HEK293T (cell line): Measurements from ENCODE around the gene LRBA.

ENCODE experiments used
- CTCF ChIA-PET: fragments of 350-600 bp; formaldehyde crosslinking; extraction: SDS; loops from one replicate; lab custom pipeline; 2021; ENCODE audit warnings: antibody characterized with exemption, inconsistent platforms; lab: Yijun Ruan, JAX
- POLR2A ChIA-PET: fragments of 350-600 bp; formaldehyde crosslinking; extraction: SDS; loops from one replicate; lab custom pipeline; 2020; ENCODE audit warnings: antibody characterized with exemption, inconsistent platforms; lab: Yijun Ruan, JAX
- DNase-seq: peaks from one replicate; pipeline ENCODE4 v3.0.0; 2012; ENCODE audit warnings: mixed read lengths; ENCODE audit errors: extremely low spot score
- ARNT ChIP-seq: fragments of 450-650 bp; IDR thresholded peaks from 2 replicates; pipeline ENCODE4 v1.6.1; 2017; ENCODE audit warnings: mild to moderate bottlenecking
- BHLHE40 ChIP-seq: fragments of 450-650 bp; IDR thresholded peaks from 2 replicates; pipeline ENCODE4 v1.6.1; 2016; ENCODE audit warnings: mild to moderate bottlenecking, moderate library complexity, borderline replicate concordance
- CTBP1 ChIP-seq: fragments of 450-650 bp; IDR thresholded peaks from 2 replicates; pipeline ENCODE4 v1.6.1; 2016; ENCODE audit warnings: borderline replicate concordance
- ELF4 ChIP-seq: fragments of 450-650 bp; IDR thresholded peaks from 2 replicates; pipeline ENCODE4 v1.6.1; 2017; ENCODE audit warnings: antibody characterized with exemption
- FOXA1 ChIP-seq: fragments of 450-650 bp; IDR thresholded peaks from 2 replicates; pipeline ENCODE4 v1.6.1; 2016; ENCODE audit warnings: mild to moderate bottlenecking
- FOXK2 ChIP-seq: fragments of 450-650 bp; IDR thresholded peaks from 2 replicates; pipeline ENCODE4 v1.6.1; 2016; ENCODE audit warnings: mild to moderate bottlenecking
- FOXM1 ChIP-seq: fragments of 450-650 bp; IDR thresholded peaks from 2 replicates; pipeline ENCODE4 v1.6.1; 2017; ENCODE audit warnings: mild to moderate bottlenecking, borderline replicate concordance
- HDGF ChIP-seq: fragments of 450-650 bp; IDR thresholded peaks from 2 replicates; pipeline ENCODE4 v1.6.1; 2017; ENCODE audit warnings: antibody characterized with exemption, borderline replicate concordance
- L3MBTL2 ChIP-seq: fragments of 450-650 bp; conservative IDR thresholded peaks from 2 replicates; pipeline ENCODE4 v1.6.1; 2016; ENCODE audit warnings: mild to moderate bottlenecking
- LEF1 ChIP-seq: fragments of 450-650 bp; IDR thresholded peaks from 2 replicates; pipeline ENCODE4 v1.6.1; 2017; ENCODE audit warnings: mild to moderate bottlenecking, borderline replicate concordance
- NFRKB ChIP-seq: fragments of 450-650 bp; IDR thresholded peaks from 2 replicates; pipeline ENCODE4 v1.6.1; 2016; ENCODE audit warnings: mild to moderate bottlenecking, moderate library complexity
- PKNOX1 ChIP-seq: fragments of 450-650 bp; IDR thresholded peaks from 2 replicates; pipeline ENCODE4 v1.6.1; 2016
- SP1 ChIP-seq: fragments of 450-650 bp; IDR thresholded peaks from 2 replicates; pipeline ENCODE4 v1.6.1; 2017
- SUZ12 ChIP-seq: fragments of 450-650 bp; IDR thresholded peaks from 2 replicates; pipeline ENCODE4 v1.6.1; 2016; ENCODE audit warnings: mild to moderate bottlenecking
- TARDBP ChIP-seq: fragments of 450-650 bp; IDR thresholded peaks from 2 replicates; pipeline ENCODE4 v1.6.1; 2016
- ZNF384 ChIP-seq: fragments of 450-650 bp; IDR thresholded peaks from 2 replicates; pipeline ENCODE4 v1.6.1; 2016

The LRBA gene

DNA sequence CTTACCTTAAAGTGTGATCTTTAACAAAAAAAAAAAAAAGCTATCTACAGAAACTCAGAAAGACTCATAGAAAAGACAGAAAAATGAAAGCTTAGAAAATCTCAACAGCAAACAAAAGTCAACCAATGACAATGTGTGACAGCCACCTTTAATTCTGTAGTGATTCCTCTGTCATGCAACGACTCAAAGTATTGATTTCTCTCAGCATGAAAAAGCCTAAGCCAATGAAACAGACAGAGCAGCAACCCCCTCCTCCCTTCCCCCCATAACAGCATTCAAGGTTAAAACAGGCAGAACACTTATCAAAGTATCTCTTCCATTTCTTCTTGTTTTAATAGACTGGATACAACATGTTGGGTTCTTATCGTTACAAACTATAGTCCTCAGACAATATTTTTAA is 320.6 kb downstream of the LRBA start:
- POLR2A ChIA-PET: no interaction called here

GRCh38 chr4:150683775-150684350 is 331.2 kb downstream of the LRBA start:
- TF ChIP-seq LEF1 (no peak), L3MBTL2 (no peak), PKNOX1 (no peak)
- POLR2A ChIA-PET: no interaction called here
- DNase-seq: no peak
- CTCF ChIA-PET: no interaction called here

More for the DNA sequence above, 320.6 kb downstream of the LRBA start:
- peak; percentile 9 for DNase-seq
- TF ChIP-seq FOXM1 (no peak), ZNF384 (0 out of 2 replicates have a peak, but pooled peaks have one; percentile 17), BHLHE40 (no peak)
- CTCF ChIA-PET: no interaction called here

- no peak for DNase-seq
- TF ChIP-seq PKNOX1: no peak
- no peak for TF ChIP-seq L3MBTL2
- TF ChIP-seq SP1: no peak
- no peak for TF ChIP-seq FOXK2
- no peak for TF ChIP-seq FOXM1
- TF ChIP-seq CTBP1: no peak
- POLR2A ChIA-PET: no interaction called here
- CTCF ChIA-PET: no interaction called here
These were observed 333.0 kb downstream of the LRBA start for GRCh38 chr4:150682126-150682525.

DNA sequence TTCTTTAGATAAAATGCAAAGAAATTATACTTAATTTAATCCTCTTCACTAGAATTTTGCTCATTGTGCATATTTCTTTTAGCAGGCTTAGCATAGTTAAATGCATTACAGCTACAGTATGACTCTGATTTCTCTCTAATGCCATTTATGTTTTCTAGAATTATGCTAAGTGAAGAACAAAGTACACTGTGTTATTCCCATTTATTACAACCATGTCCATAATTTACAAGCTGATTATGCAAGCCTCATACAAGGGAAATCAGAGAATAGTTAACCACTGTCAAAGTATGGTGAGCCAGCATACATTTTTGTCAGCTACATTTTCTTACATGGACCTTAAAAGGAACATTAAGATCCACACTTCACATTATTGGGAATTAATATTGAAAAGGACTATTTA is 334.0 kb downstream of the LRBA start:
- CTCF ChIA-PET: no interaction called here
- POLR2A ChIA-PET: no interaction called here
- no peak for TF ChIP-seq SP1
- no peak for TF ChIP-seq FOXM1
- TF ChIP-seq FOXA1: no peak
- no peak for DNase-seq

- DNase-seq: no peak
- POLR2A ChIA-PET: no interaction called here
- CTCF ChIA-PET: interaction anchor here (1.1 kb wide), 1 partner anchor 73 kb away, joined by 4 read pairs; no protein-coding TSS in a partner anchor
- TF ChIP-seq ELF4: no peak
- no peak for TF ChIP-seq HDGF
- TF ChIP-seq SUZ12: no peak
- no peak for TF ChIP-seq FOXA1
- TF ChIP-seq NFRKB: no peak
- TF ChIP-seq FOXM1: no peak
- TF ChIP-seq ZNF384: no peak
- no peak for TF ChIP-seq BHLHE40
- no peak for TF ChIP-seq PKNOX1
- no peak for TF ChIP-seq L3MBTL2
- TF ChIP-seq FOXK2: no peak
These were observed 334.4 kb downstream of the LRBA start for GRCh38 chr4:150680651-150681050.

DNA sequence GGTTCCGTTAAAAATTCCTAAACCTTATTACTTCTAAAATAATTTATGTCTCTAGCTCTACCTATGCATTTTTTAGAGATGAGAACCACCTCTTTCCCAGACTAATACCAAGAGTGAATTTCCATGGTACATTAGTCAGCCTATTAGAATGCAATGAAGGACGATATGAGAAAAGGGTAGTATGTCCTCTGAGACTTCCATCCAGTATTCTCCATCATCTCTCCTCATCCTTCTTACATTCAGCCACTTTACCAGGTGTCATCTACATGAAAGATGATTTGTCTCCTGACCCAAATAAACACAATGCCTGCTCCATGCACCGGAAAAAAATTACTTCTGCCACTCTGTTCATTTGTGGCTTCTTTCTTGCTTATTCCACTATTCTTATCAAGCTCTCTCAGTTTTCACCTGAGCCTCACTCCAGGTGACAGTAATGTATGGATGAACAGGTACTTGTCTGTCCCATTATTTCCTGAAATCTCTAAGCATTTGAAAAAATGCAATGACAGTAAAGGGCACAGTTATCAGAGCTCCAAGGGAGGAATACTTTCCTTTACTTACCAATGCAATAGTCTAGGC is 335.2 kb downstream of the LRBA start:
- POLR2A ChIA-PET: no interaction called here
- CTCF ChIA-PET: interaction anchor here (1.1 kb wide), 1 partner anchor 74 kb away, joined by 4 read pairs; no protein-coding TSS in a partner anchor
- DNase-seq: no peak
- TF ChIP-seq BHLHE40 (no peak), NFRKB (no peak), CTBP1 (no peak), SUZ12 (no peak), FOXA1 (no peak), ZNF384 (no peak), FOXM1 (no peak), FOXK2 (no peak), ELF4 (no peak), LEF1 (no peak), PKNOX1 (no peak), SP1 (no peak), HDGF (no peak), L3MBTL2 (no peak), TARDBP (no peak), ARNT (no peak)
